CD14-positive monocyte (primary cell): ENCODE results near the gene PREX1. TPM values are rescaled to one million over a fixed set of nuclear protein-coding genes. Genes with fewer than 3 reads are reported as not detected.

Experiments
- DNase-seq, 3 donors: peaks; one replicate each; pipeline ENCODE4 v3.0.0-alpha.2; 2011 to 2022
- H2AFZ ChIP-seq: 2 replicates; pipeline ENCODE4 v1.6.0; 2012; ENCODE audit warnings: mild to moderate bottlenecking, low read depth, low read length, inconsistent platforms; ENCODE audit not compliant: insufficient read depth, poor library complexity, severe bottlenecking
- H3K27ac ChIP-seq, 2 donors: 1 replicate in 1 of 2; 2 replicates in 1 of 2; pipeline ENCODE4 v1.5.1; 2012 to 2013; ENCODE audit warnings: low read length in 2 of 2, control low read depth in 1 of 2, inconsistent platforms in 1 of 2, low read depth in 1 of 2, mild to moderate bottlenecking in 1 of 2
- H3K27me3 ChIP-seq, 2 donors: one replicate each; pipeline versions ENCODE4 v1.6.0 to v1.6.1; 2011 to 2013; ENCODE audit warnings: low read length in 2 of 2; ENCODE audit not compliant: control insufficient read depth in 2 of 2, insufficient read depth in 2 of 2
- H3K36me3 ChIP-seq, 2 donors: replicated peaks in 1 of 2; 1 replicate in 1 of 2; 2 replicates in 1 of 2; pipeline versions ENCODE4 v1.5.1 to v1.6.1; 2012 to 2013; ENCODE audit warnings: low read length in 2 of 2, control low read depth in 1 of 2, inconsistent platforms in 1 of 2, mild to moderate bottlenecking in 1 of 2; ENCODE audit not compliant: insufficient read depth in 2 of 2, control insufficient read depth in 1 of 2
- H3K4me1 ChIP-seq, 2 donors: 1 replicate in 1 of 2; 2 replicates in 1 of 2; pipeline versions ENCODE4 v1.5.1 to v1.6.1; 2012 to 2013; ENCODE audit warnings: low read length in 2 of 2, control low read depth in 1 of 2, inconsistent platforms in 1 of 2, mild to moderate bottlenecking in 1 of 2, moderate library complexity in 1 of 2; ENCODE audit not compliant: insufficient read depth in 2 of 2, control insufficient read depth in 1 of 2
- H3K4me2 ChIP-seq: replicated peaks from 2 replicates; pipeline ENCODE3; 2012; ENCODE audit warnings: low read length, moderate library complexity, mild to moderate bottlenecking; ENCODE audit not compliant: poor library complexity, severe bottlenecking; ENCODE audit errors: extremely low read depth
- H3K4me3 ChIP-seq, 3 experiments: fragments of 200-600 bp in 1 of 3; sonication (generic) in 1 of 3; replicated peaks in 1 of 3; 1 replicate in 2 of 3; 2 replicates in 1 of 3; pipeline ENCODE4 v1.5.1; 2011 to 2013; ENCODE audit warnings: low read length in 3 of 3, mild to moderate bottlenecking in 3 of 3, control low read depth in 2 of 3, low read depth in 2 of 3, inconsistent platforms in 1 of 3, moderate library complexity in 1 of 3
- H3K79me2 ChIP-seq: 2 replicates; pipeline ENCODE4 v1.6.0; 2012; ENCODE audit warnings: mild to moderate bottlenecking, control low read depth, inconsistent platforms, low read length, moderate library complexity; ENCODE audit not compliant: insufficient read depth
- H3K9ac ChIP-seq: 2 replicates; pipeline ENCODE4 v1.6.0; 2017; ENCODE audit warnings: low read length, mild to moderate bottlenecking; ENCODE audit not compliant: insufficient read depth, poor library complexity, severe bottlenecking
- H3K9me3 ChIP-seq, 2 donors: replicated peaks in 1 of 2; 1 replicate in 1 of 2; 2 replicates in 1 of 2; pipeline versions ENCODE4 v1.5.1 to v1.6.1; 2012 to 2013; ENCODE audit warnings: low read length in 2 of 2, control low read depth in 1 of 2; ENCODE audit not compliant: control insufficient read depth in 1 of 2, insufficient read depth in 1 of 2
- H4K20me1 ChIP-seq: 2 replicates; pipeline ENCODE4 v1.6.0; 2012; ENCODE audit warnings: mild to moderate bottlenecking, low read length, control low read depth, moderate library complexity; ENCODE audit not compliant: insufficient read depth
- H3K27ac Mint-ChIP-seq, 7 donors: one replicate each; pipeline ENCODE4 v1.8.0; 2020; ENCODE audit warnings: mild to moderate bottlenecking in 7 of 7, mixed read lengths in 7 of 7, moderate library complexity in 6 of 7, inconsistent platforms in 2 of 7
- H3K27me3 Mint-ChIP-seq, 3 donors: one replicate each; pipeline ENCODE4 v1.8.0; 2021 to 2022; ENCODE audit warnings: low read depth in 3 of 3, mild to moderate bottlenecking in 3 of 3, mixed read lengths in 3 of 3, moderate library complexity in 3 of 3, inconsistent platforms in 1 of 3
- H3K36me3 Mint-ChIP-seq, 2 donors: one replicate each; pipeline ENCODE4 v1.8.0; 2020; ENCODE audit warnings: mixed read lengths in 2 of 2, inconsistent platforms in 1 of 2, mild to moderate bottlenecking in 1 of 2
- H3K4me1 Mint-ChIP-seq: one replicate; pipeline ENCODE4 v1.8.0; 2020; ENCODE audit warnings: mild to moderate bottlenecking, mixed read lengths
- H3K4me3 Mint-ChIP-seq, 2 donors: one replicate each; pipeline ENCODE4 v1.8.0; 2020; ENCODE audit warnings: mild to moderate bottlenecking in 2 of 2, mixed read lengths in 2 of 2, moderate library complexity in 1 of 2
- H3K9me3 Mint-ChIP-seq, 7 donors: one replicate each; pipeline ENCODE4 v1.8.0; 2020 to 2022; ENCODE audit warnings: mixed read lengths in 7 of 7, mild to moderate bottlenecking in 6 of 7, moderate library complexity in 6 of 7, inconsistent platforms in 2 of 7
- CTCF ChIP-seq: fragments of 200-600 bp; IDR thresholded peaks from one replicate; pipeline ENCODE4 v1.8.0; 2022; ENCODE audit warnings: antibody characterized with exemption, mild to moderate bottlenecking
- WGBS: methylation state at CpG from one replicate; pipeline ENCODE4 v1.1.5; 2013; ENCODE audit warnings: missing lambda C conversion rate; ENCODE audit not compliant: insufficient coverage; 5-methylcytosine and 5-hydroxymethylcytosine counted together
- intact Hi-C, 2 donors: fragments of 100-400 bp; cut with micrococcal nuclease; formaldehyde crosslinking; loops; one replicate each; pipeline versions ENCODE4 v1.15.0 to v1.15.1; 2023
- polyA plus RNA-seq, 3 donors: library from polyadenylated mRNA; depleted of rRNA in 1 of 3; unstranded in 2 of 3; stranded (reverse) in 1 of 3; fragments of 300-500 nt in 2 of 3; fragments of >200 nt in 1 of 3; fragmentation: Illumina TruSeq in 2 of 3; gene quantifications; 1 replicate in 2 of 3; 2 replicates in 1 of 3; pipeline ENCODE4 v1.2.3, GENCODE V29; 2012 to 2021

PREX1 gene
- polyA plus RNA-seq, 3 donors, result 24.3 to 114 (median 27.5) TPM

DNA sequence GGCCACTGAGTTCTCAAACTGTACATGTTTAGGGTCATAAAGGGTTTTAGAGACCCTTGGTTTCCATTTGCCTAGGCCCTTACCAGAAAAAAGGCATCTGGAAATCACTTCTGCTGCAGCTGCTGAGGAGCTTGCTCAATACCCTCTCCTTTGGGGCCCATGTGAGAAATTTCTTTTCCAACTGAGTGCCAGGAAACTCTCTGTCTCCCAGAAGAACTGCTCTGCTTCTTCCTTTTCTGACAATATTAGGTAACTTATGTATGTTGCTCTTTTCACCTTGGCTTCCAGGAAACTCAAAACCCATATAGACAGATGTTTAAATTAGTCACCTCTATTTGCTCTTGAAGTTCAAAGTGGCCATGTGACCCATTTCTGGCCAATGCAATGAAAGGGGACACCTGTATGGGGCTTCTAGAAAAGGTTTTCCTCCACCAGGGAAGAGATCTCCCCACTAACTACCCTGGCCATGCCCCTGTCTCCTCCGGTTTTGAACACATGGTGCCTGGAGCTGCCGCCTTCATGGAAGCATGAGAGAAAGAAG, 121.6 kb downstream of the PREX1 start:
- H2AFZ ChIP-seq, result no peak overlapping the region
- WGBS, result 90% methylated on average over 2 of the region's 2 CpGs
- no peaks in the 10 kb centered on the region for H3K9me3 ChIP-seq
- H3K27me3 ChIP-seq, result no peaks in the 10 kb centered on the region
- Mint-ChIP-seq H3K4me1 (peaks cover 52% of the 10 kb centered on the region), H3K27ac (peak overlapping the region in 5 of 7 donors; percentile 31 to 83 (median 54)), H3K36me3 (peaks cover 72 to 89% of the 10 kb centered on the region in 2 donors), H3K27me3 (peaks cover 0 to 2% (median 2%) of the 10 kb centered on the region in 3 donors), H3K9me3 (peaks cover 0 to 2% (median 0%) of the 10 kb centered on the region in 7 donors), H3K4me3 (no peak overlapping the region)
- peaks cover 22 to 38% of the 10 kb centered on the region in 2 donors for H3K4me1 ChIP-seq
- H3K9ac ChIP-seq, result no peak overlapping the region
- DNase-seq, result no peak
- no peak overlapping the region for H3K4me2 ChIP-seq
- peaks cover 99% of the 10 kb centered on the region for H3K79me2 ChIP-seq
- H3K4me3 ChIP-seq, result no peak overlapping the region
- intact Hi-C loops, result loop anchor here in 1 of 2 donors (10.0 kb wide), 1 partner anchor 189 kb away; no protein-coding TSS in a partner anchor
- H3K27ac ChIP-seq, result peak overlapping the region in 1 of 2 donors; percentile 64
- peaks cover 66 to 92% of the 10 kb centered on the region in 2 donors for H3K36me3 ChIP-seq
- TF ChIP-seq CTCF, result no peak
- H4K20me1 ChIP-seq, result peaks cover 100% of the 10 kb centered on the region

DNA sequence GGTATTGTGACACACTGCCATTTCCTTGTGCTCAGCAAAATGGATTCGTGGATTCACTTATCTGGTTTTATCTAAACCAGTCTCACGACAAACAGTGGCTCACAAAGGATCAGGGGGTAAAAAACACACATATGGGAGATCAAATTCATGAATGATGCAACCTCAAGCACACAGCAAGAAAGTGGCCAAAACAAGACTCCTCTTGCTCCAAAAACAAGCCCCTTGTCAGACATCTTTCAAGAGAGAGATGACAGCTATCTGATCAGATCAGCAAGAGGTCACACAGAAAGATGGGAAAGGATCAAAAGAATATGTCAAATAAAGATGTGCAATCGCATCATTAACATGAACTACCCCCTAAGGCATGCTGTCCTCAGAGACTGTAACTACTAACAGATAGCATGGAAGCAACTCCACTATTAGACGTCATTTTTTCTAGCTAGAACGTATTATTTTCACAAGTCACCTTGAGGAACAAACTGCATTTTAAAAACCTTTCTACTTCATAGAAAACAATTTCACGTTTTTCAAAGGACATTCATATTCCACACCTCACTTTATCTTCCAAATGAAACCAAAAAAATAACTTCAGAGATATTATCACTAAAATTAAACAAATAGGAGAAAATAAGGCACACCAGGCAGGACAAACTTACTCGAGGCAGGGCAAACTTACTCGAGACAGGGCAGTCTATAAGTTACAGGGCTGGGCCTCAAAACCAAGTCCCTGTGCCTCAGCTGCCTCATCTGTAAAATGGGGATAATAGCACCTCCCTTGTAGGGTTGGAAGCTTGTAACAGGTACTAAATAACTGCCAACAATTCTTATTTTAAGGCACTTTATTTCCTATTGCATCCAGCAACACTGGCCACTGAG, 122.3 kb downstream of the PREX1 start:
- peaks cover 46% of the 10 kb centered on the region for H3K4me1 Mint-ChIP-seq

More for the DNA sequence above, 122.3 kb downstream of the PREX1 start:
- Mint-ChIP-seq H3K9me3 (no peaks in the 10 kb centered on the region), H3K36me3 (peaks cover 75 to 89% of the 10 kb centered on the region in 2 donors), H3K4me3 (no peak overlapping the region), H3K27me3 (no peaks in the 10 kb centered on the region), H3K27ac (peak overlapping the region in 3 of 7 donors; percentile 7 to 56 (median 29))
- Histone ChIP-seq H3K36me3 (peaks cover 73 to 99% of the 10 kb centered on the region in 2 donors), H2AFZ (no peak overlapping the region), H3K4me1 (peaks cover 18 to 34% of the 10 kb centered on the region in 2 donors), H3K4me3 (no peak overlapping the region), H3K9ac (no peak overlapping the region), H3K4me2 (no peak overlapping the region), H4K20me1 (peaks cover 100% of the 10 kb centered on the region), H3K79me2 (peaks cover 99% of the 10 kb centered on the region), H3K27ac (peak overlapping the region in 1 of 2 donors; percentile 64), H3K27me3 (no peaks in the 10 kb centered on the region), H3K9me3 (no peaks in the 10 kb centered on the region)
- intact Hi-C loops, result loop anchor here in 1 of 2 donors (10.0 kb wide), 1 partner anchor 189 kb away; no protein-coding TSS in a partner anchor
- no peak for TF ChIP-seq CTCF
- no peak for DNase-seq
- WGBS, result 80% methylated on average over 1 of the region's 8 CpGs
